Measurements from ENCODE around the gene MRPL38.
"Not testable (repeated sequence)": the region's sequence is repeated elsewhere in the genome, so short reads cannot be mapped to it uniquely, and the experiment has no call there.

MRPL38 gene

GRCh38 chr17:75856062-75856756 lies 48.5 kb downstream of the MRPL38 start:
- no peak for DNase-seq (ENCODE audit: low read depth)
- H3K4me3 ChIP-seq (replicated peaks; ENCODE audit: low read depth, low read length), result peak overlapping the region; percentile 90
- TF ChIP-seq CTCF (IDR thresholded peaks at IDR 0.05; ENCODE audit: low read length, missing control alignments), result no peak

DNA sequence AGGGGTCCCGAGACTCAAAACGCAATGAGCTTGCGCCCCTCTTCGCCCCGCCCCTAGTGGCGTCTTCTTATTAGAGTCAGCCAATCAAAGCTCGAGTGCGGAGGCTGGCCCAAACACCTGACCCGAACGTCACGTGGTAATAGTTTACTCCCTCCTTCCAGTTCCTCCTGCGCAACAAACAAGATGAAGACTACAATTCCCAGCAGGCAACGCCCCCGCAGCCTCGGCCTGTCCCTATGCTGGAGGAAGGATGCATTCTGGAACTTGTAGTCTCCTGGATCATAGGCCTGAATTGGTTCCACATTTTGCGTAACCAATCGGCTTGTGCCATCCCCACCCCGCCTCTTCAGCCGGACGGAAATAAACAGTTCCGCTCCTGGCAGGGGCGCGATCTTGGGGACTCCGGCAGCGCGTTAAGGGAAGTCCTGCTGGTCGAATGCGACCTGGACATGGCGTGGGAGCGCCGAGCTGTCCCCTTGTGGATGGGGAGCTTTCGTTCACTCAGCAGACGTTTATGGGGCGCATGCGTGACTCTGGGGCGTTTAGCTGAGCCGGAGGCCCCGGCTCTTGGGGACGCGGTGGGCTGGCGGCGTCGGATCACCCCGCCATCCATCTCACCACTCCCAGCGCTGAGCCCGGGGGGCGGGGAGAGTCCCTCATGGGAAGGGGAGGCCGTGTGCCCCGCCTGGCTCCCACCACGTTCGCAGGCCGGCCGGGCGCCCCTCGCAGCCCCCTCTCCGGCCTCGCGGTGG lies 49.2 kb downstream of the MRPL38 start, which contains the start of gene WBP2:
Gene WBP2, minus strand, starts transcription at position 26 of the 752 bp plus-strand sequence. CDS start 38 bp downstream, outside the sequence.
- peak; percentile 100 for DNase-seq (ENCODE audit: low read depth)
- no peak for TF ChIP-seq CTCF (IDR thresholded peaks at IDR 0.05; ENCODE audit: low read length, missing control alignments)
- H3K4me3 ChIP-seq (replicated peaks; ENCODE audit: low read depth, low read length), result peak within 1 kb of the TSS; percentile 90

DNA sequence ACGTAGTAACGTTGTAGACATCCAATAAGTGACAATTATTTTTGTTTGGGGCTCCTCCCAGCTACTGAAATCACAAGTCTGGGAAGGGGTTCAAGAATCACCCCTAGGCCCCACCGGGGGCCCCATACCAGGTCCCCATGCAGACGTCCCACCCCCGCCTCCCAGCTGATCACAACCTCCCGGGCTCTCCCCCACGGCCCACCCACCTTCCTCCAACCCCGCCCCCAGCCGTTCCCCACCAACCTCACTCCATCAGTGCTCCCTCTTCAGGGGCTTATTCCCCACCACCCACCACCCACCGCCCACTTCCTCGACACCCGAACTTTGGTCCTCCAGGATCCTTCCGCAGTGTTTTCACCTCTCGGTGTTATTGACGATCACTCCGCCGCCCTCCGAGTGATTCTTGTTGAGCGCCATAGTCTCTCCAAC lies 49.8 kb downstream of the MRPL38 start:
- TF ChIP-seq CTCF (IDR thresholded peaks at IDR 0.05; ENCODE audit: low read length, missing control alignments), result no peak
- no peak for DNase-seq (ENCODE audit: low read depth)
- peak overlapping the region; percentile 90 for H3K4me3 ChIP-seq (replicated peaks; ENCODE audit: low read depth, low read length)

- peak overlapping the region; percentile 90 for H3K4me3 ChIP-seq (replicated peaks; ENCODE audit: low read depth, low read length)
- DNase-seq (ENCODE audit: low read depth), result peak; percentile 66
- no peak for TF ChIP-seq CTCF (IDR thresholded peaks at IDR 0.05; ENCODE audit: low read length, missing control alignments)
These were observed 50.5 kb downstream of the MRPL38 start for GRCh38 chr17:75854101-75854748.

- no peak overlapping the region for H3K4me3 ChIP-seq (replicated peaks; ENCODE audit: low read depth, low read length)
- DNase-seq (ENCODE audit: low read depth), result peak; percentile 59
- no peak for TF ChIP-seq CTCF (IDR thresholded peaks at IDR 0.05; ENCODE audit: low read length, missing control alignments)
These were observed 51.3 kb downstream of the MRPL38 start for GRCh38 chr17:75853433-75853832.

GRCh38 chr17:75851693-75851991 lies 53.0 kb downstream of the MRPL38 start:
- not testable (repeated sequence) for DNase-seq (ENCODE audit: low read depth); H3K4me3 ChIP-seq (replicated peaks; ENCODE audit: low read depth, low read length)

DNA sequence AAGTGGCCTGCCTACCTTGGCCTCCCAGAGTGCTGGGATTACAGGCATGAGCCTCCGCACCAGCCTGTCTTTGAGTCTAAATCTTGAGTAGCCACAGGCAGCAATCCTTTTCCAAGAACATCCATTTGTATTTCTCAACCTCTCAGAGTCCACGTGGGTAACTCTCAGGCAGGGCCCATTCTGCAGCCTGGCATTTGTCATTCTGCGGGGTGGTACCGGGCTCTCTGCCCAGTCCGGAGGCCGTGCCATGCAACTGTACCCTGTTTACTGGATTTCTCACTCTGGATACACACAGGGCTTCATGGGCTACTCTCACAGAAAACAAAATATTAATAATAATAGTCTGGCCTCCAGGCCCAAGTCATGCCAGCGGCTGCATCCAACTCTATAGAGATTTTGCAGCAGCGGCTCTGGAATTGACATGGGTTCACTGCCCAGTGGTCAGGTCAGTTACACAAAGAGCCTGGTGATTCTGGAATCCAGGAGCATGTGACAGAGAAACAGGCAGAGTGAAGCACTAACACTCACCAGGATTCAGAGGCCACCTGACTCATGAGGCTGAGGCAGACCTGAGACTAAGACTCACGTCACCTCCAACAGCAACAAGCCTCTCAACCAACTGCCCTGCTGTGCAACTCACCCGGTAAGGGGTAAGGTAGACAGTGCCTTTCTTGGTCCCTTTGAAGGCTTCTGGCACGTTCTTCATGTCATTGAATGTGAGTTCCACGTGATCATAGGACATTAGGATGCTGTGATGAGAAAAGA lies 53.6 kb downstream of the MRPL38 start:
- no peak for DNase-seq (ENCODE audit: low read depth)
- no peak for TF ChIP-seq CTCF (IDR thresholded peaks at IDR 0.05; ENCODE audit: low read length, missing control alignments)
- H3K4me3 ChIP-seq (replicated peaks; ENCODE audit: low read depth, low read length), result no peak overlapping the region
